ENCODE results near the gene DPYD.

Gene DPYD

GRCh38 chr1:97270508-97271307 is 650.1 kb downstream of the DPYD start:
- no peaks in the 10 kb centered on the region for H3K36me3 ChIP-seq (ENCODE audit: insufficient read depth, low read length)
- H3K9me3 ChIP-seq (ENCODE audit: low read length): no peaks in the 10 kb centered on the region
- no peaks in the 10 kb centered on the region for H3F3A ChIP-seq (ENCODE audit: insufficient read depth, low read length)
- no peaks in the 10 kb centered on the region for H3K4me1 ChIP-seq (ENCODE audit: insufficient read depth, low read length, severe bottlenecking)
- no peak overlapping the region for H3K4me2 ChIP-seq (ENCODE audit: low read length)
- no peak for TF ChIP-seq EZH2 (IDR thresholded peaks at IDR 0.05; ENCODE audit: borderline replicate concordance, low read length)
- TF ChIP-seq CTCF (IDR thresholded peaks at IDR 0.05; ENCODE audit: low read length): no peak
- no peaks in the 10 kb centered on the region for H3K9me2 ChIP-seq (ENCODE audit: low read depth, low read length)
- H2AFZ ChIP-seq (ENCODE audit: low read length): no peak overlapping the region
- no peak overlapping the region for H3K27ac ChIP-seq (ENCODE audit: low read depth, low read length, poor library complexity, severe bottlenecking)
- no peaks in the 10 kb centered on the region for H4K20me1 ChIP-seq (ENCODE audit: insufficient read depth, low read length)
- no peak overlapping the region for H3K9ac ChIP-seq (ENCODE audit: low read length)
- H3K79me2 ChIP-seq (ENCODE audit: insufficient read depth, low read length): no peaks in the 10 kb centered on the region
- no peak overlapping the region for H3K4me3 ChIP-seq (ENCODE audit: low read depth, low read length, poor library complexity, severe bottlenecking)
- H3K27me3 ChIP-seq (ENCODE audit: insufficient read depth, low read length): no peaks in the 10 kb centered on the region

- H4K20me1 ChIP-seq (ENCODE audit: insufficient read depth, low read length): no peaks in the 10 kb centered on the region
- H3K4me1 ChIP-seq (ENCODE audit: insufficient read depth, low read length, severe bottlenecking): no peaks in the 10 kb centered on the region
- H3K9me3 ChIP-seq (ENCODE audit: low read length): no peaks in the 10 kb centered on the region
- H2AFZ ChIP-seq (ENCODE audit: low read length): no peak overlapping the region
- H3K4me3 ChIP-seq (ENCODE audit: low read depth, low read length, poor library complexity, severe bottlenecking): no peak overlapping the region
- no peak overlapping the region for H3K4me2 ChIP-seq (ENCODE audit: low read length)
- H3F3A ChIP-seq (ENCODE audit: insufficient read depth, low read length): no peaks in the 10 kb centered on the region
- no peaks in the 10 kb centered on the region for H3K27me3 ChIP-seq (ENCODE audit: insufficient read depth, low read length)
- no peak overlapping the region for H3K27ac ChIP-seq (ENCODE audit: low read depth, low read length, poor library complexity, severe bottlenecking)
- TF ChIP-seq EZH2 (IDR thresholded peaks at IDR 0.05; ENCODE audit: borderline replicate concordance, low read length) (no peak), CTCF (IDR thresholded peaks at IDR 0.05; ENCODE audit: low read length) (no peak)
- no peak overlapping the region for H3K9ac ChIP-seq (ENCODE audit: low read length)
- H3K9me2 ChIP-seq (ENCODE audit: low read depth, low read length): no peaks in the 10 kb centered on the region
- no peaks in the 10 kb centered on the region for H3K79me2 ChIP-seq (ENCODE audit: insufficient read depth, low read length)
- H3K36me3 ChIP-seq (ENCODE audit: insufficient read depth, low read length): no peaks in the 10 kb centered on the region
Observed at GRCh38 chr1:97265630-97266029, 655.2 kb downstream of the DPYD start.

- H3K27ac ChIP-seq (ENCODE audit: low read depth, low read length, poor library complexity, severe bottlenecking): no peak overlapping the region
- no peak overlapping the region for H2AFZ ChIP-seq (ENCODE audit: low read length)
- no peaks in the 10 kb centered on the region for H3K9me3 ChIP-seq (ENCODE audit: low read length)
- H3K27me3 ChIP-seq (ENCODE audit: insufficient read depth, low read length): no peaks in the 10 kb centered on the region
- TF ChIP-seq EZH2 (IDR thresholded peaks at IDR 0.05; ENCODE audit: borderline replicate concordance, low read length) (no peak), CTCF (IDR thresholded peaks at IDR 0.05; ENCODE audit: low read length) (no peak)
- no peaks in the 10 kb centered on the region for H3K4me1 ChIP-seq (ENCODE audit: insufficient read depth, low read length, severe bottlenecking)
- no peaks in the 10 kb centered on the region for H3K79me2 ChIP-seq (ENCODE audit: insufficient read depth, low read length)
- H3F3A ChIP-seq (ENCODE audit: insufficient read depth, low read length): no peaks in the 10 kb centered on the region
- H4K20me1 ChIP-seq (ENCODE audit: insufficient read depth, low read length): no peaks in the 10 kb centered on the region
- H3K36me3 ChIP-seq (ENCODE audit: insufficient read depth, low read length): no peaks in the 10 kb centered on the region
- no peak overlapping the region for H3K9ac ChIP-seq (ENCODE audit: low read length)
- no peak overlapping the region for H3K4me2 ChIP-seq (ENCODE audit: low read length)
- no peak overlapping the region for H3K4me3 ChIP-seq (ENCODE audit: low read depth, low read length, poor library complexity, severe bottlenecking)
- no peaks in the 10 kb centered on the region for H3K9me2 ChIP-seq (ENCODE audit: low read depth, low read length)
Observed at GRCh38 chr1:97262842-97263241, 658.0 kb downstream of the DPYD start.

Data from OCI-LY1 (cell line).